CD14-positive monocyte (primary cell): Measurements from ENCODE around the gene GALNTL6. TPM values are rescaled to one million over a fixed set of nuclear protein-coding genes. Genes with fewer than 3 reads are reported as not detected.

ENCODE experiments used
- DNase-seq, 3 donors: peaks; one replicate each; pipeline ENCODE4 v3.0.0-alpha.2; 2011 to 2022
- H2AFZ ChIP-seq: 2 replicates; pipeline ENCODE4 v1.6.0; 2012; ENCODE audit warnings: mild to moderate bottlenecking, low read depth, low read length, inconsistent platforms; ENCODE audit not compliant: insufficient read depth, poor library complexity, severe bottlenecking
- H3K27ac ChIP-seq, 2 donors: 1 replicate in 1 of 2; 2 replicates in 1 of 2; pipeline ENCODE4 v1.5.1; 2012 to 2013; ENCODE audit warnings: low read length in 2 of 2, control low read depth in 1 of 2, inconsistent platforms in 1 of 2, low read depth in 1 of 2, mild to moderate bottlenecking in 1 of 2
- H3K27me3 ChIP-seq, 2 donors: one replicate each; pipeline versions ENCODE4 v1.6.0 to v1.6.1; 2011 to 2013; ENCODE audit warnings: low read length in 2 of 2; ENCODE audit not compliant: control insufficient read depth in 2 of 2, insufficient read depth in 2 of 2
- H3K36me3 ChIP-seq, 2 donors: replicated peaks in 1 of 2; 1 replicate in 1 of 2; 2 replicates in 1 of 2; pipeline versions ENCODE4 v1.5.1 to v1.6.1; 2012 to 2013; ENCODE audit warnings: low read length in 2 of 2, control low read depth in 1 of 2, inconsistent platforms in 1 of 2, mild to moderate bottlenecking in 1 of 2; ENCODE audit not compliant: insufficient read depth in 2 of 2, control insufficient read depth in 1 of 2
- H3K4me1 ChIP-seq, 2 donors: 1 replicate in 1 of 2; 2 replicates in 1 of 2; pipeline versions ENCODE4 v1.5.1 to v1.6.1; 2012 to 2013; ENCODE audit warnings: low read length in 2 of 2, control low read depth in 1 of 2, inconsistent platforms in 1 of 2, mild to moderate bottlenecking in 1 of 2, moderate library complexity in 1 of 2; ENCODE audit not compliant: insufficient read depth in 2 of 2, control insufficient read depth in 1 of 2
- H3K4me2 ChIP-seq: replicated peaks from 2 replicates; pipeline ENCODE3; 2012; ENCODE audit warnings: low read length, moderate library complexity, mild to moderate bottlenecking; ENCODE audit not compliant: poor library complexity, severe bottlenecking; ENCODE audit errors: extremely low read depth
- H3K4me3 ChIP-seq, 3 experiments: fragments of 200-600 bp in 1 of 3; sonication (generic) in 1 of 3; replicated peaks in 1 of 3; 1 replicate in 2 of 3; 2 replicates in 1 of 3; pipeline ENCODE4 v1.5.1; 2011 to 2013; ENCODE audit warnings: low read length in 3 of 3, mild to moderate bottlenecking in 3 of 3, control low read depth in 2 of 3, low read depth in 2 of 3, inconsistent platforms in 1 of 3, moderate library complexity in 1 of 3
- H3K79me2 ChIP-seq: 2 replicates; pipeline ENCODE4 v1.6.0; 2012; ENCODE audit warnings: mild to moderate bottlenecking, control low read depth, inconsistent platforms, low read length, moderate library complexity; ENCODE audit not compliant: insufficient read depth
- H3K9ac ChIP-seq: 2 replicates; pipeline ENCODE4 v1.6.0; 2017; ENCODE audit warnings: low read length, mild to moderate bottlenecking; ENCODE audit not compliant: insufficient read depth, poor library complexity, severe bottlenecking
- H3K9me3 ChIP-seq, 2 donors: replicated peaks in 1 of 2; 1 replicate in 1 of 2; 2 replicates in 1 of 2; pipeline versions ENCODE4 v1.5.1 to v1.6.1; 2012 to 2013; ENCODE audit warnings: low read length in 2 of 2, control low read depth in 1 of 2; ENCODE audit not compliant: control insufficient read depth in 1 of 2, insufficient read depth in 1 of 2
- H4K20me1 ChIP-seq: 2 replicates; pipeline ENCODE4 v1.6.0; 2012; ENCODE audit warnings: mild to moderate bottlenecking, low read length, control low read depth, moderate library complexity; ENCODE audit not compliant: insufficient read depth
- H3K27ac Mint-ChIP-seq, 7 donors: one replicate each; pipeline ENCODE4 v1.8.0; 2020; ENCODE audit warnings: mild to moderate bottlenecking in 7 of 7, mixed read lengths in 7 of 7, moderate library complexity in 6 of 7, inconsistent platforms in 2 of 7
- H3K27me3 Mint-ChIP-seq, 3 donors: one replicate each; pipeline ENCODE4 v1.8.0; 2021 to 2022; ENCODE audit warnings: low read depth in 3 of 3, mild to moderate bottlenecking in 3 of 3, mixed read lengths in 3 of 3, moderate library complexity in 3 of 3, inconsistent platforms in 1 of 3
- H3K36me3 Mint-ChIP-seq, 2 donors: one replicate each; pipeline ENCODE4 v1.8.0; 2020; ENCODE audit warnings: mixed read lengths in 2 of 2, inconsistent platforms in 1 of 2, mild to moderate bottlenecking in 1 of 2
- H3K4me1 Mint-ChIP-seq: one replicate; pipeline ENCODE4 v1.8.0; 2020; ENCODE audit warnings: mild to moderate bottlenecking, mixed read lengths
- H3K4me3 Mint-ChIP-seq, 2 donors: one replicate each; pipeline ENCODE4 v1.8.0; 2020; ENCODE audit warnings: mild to moderate bottlenecking in 2 of 2, mixed read lengths in 2 of 2, moderate library complexity in 1 of 2
- H3K9me3 Mint-ChIP-seq, 7 donors: one replicate each; pipeline ENCODE4 v1.8.0; 2020 to 2022; ENCODE audit warnings: mixed read lengths in 7 of 7, mild to moderate bottlenecking in 6 of 7, moderate library complexity in 6 of 7, inconsistent platforms in 2 of 7
- CTCF ChIP-seq: fragments of 200-600 bp; IDR thresholded peaks from one replicate; pipeline ENCODE4 v1.8.0; 2022; ENCODE audit warnings: antibody characterized with exemption, mild to moderate bottlenecking
- WGBS: methylation state at CpG from one replicate; pipeline ENCODE4 v1.1.5; 2013; ENCODE audit warnings: missing lambda C conversion rate; ENCODE audit not compliant: insufficient coverage; 5-methylcytosine and 5-hydroxymethylcytosine counted together
- intact Hi-C, 2 donors: fragments of 100-400 bp; cut with micrococcal nuclease; formaldehyde crosslinking; loops; one replicate each; pipeline versions ENCODE4 v1.15.0 to v1.15.1; 2023
- polyA plus RNA-seq, 3 donors: library from polyadenylated mRNA; depleted of rRNA in 1 of 3; unstranded in 2 of 3; stranded (reverse) in 1 of 3; fragments of 300-500 nt in 2 of 3; fragments of >200 nt in 1 of 3; fragmentation: Illumina TruSeq in 2 of 3; gene quantifications; 1 replicate in 2 of 3; 2 replicates in 1 of 3; pipeline ENCODE4 v1.2.3, GENCODE V29; 2012 to 2021

GALNTL6 gene
- polyA plus RNA-seq, 3 donors: 0.05 TPM; not detected in 2

- no peaks in the 10 kb centered on the region for H3K36me3 ChIP-seq
- H3K4me1 Mint-ChIP-seq: no peaks in the 10 kb centered on the region
- peaks cover 0 to 4% of the 10 kb centered on the region in 2 donors for H3K9me3 ChIP-seq
- peaks cover 0 to 2% (median 0%) of the 10 kb centered on the region in 3 donors for H3K27me3 Mint-ChIP-seq
- no peaks in the 10 kb centered on the region for H3K79me2 ChIP-seq
- H3K4me1 ChIP-seq: no peaks in the 10 kb centered on the region
- no peak overlapping the region for H2AFZ ChIP-seq
- no peak for DNase-seq
- no peaks in the 10 kb centered on the region for H3K27me3 ChIP-seq
- H3K36me3 Mint-ChIP-seq: no peaks in the 10 kb centered on the region
- intact Hi-C loops: no loop called here
- no peak for TF ChIP-seq CTCF
- no peak overlapping the region for H3K27ac Mint-ChIP-seq
- H4K20me1 ChIP-seq: no peaks in the 10 kb centered on the region
- peaks cover 0 to 14% (median 4%) of the 10 kb centered on the region in 7 donors for H3K9me3 Mint-ChIP-seq
- no peak overlapping the region for H3K27ac ChIP-seq
- H3K9ac ChIP-seq: no peak overlapping the region
- H3K4me2 ChIP-seq: no peak overlapping the region
- H3K4me3 ChIP-seq: no peak overlapping the region
- no peak overlapping the region for H3K4me3 Mint-ChIP-seq
Observed at GRCh38 chr4:172514801-172515200, 701.6 kb downstream of the GALNTL6 start.

GRCh38 chr4:172515266-172515879 is 702.2 kb downstream of the GALNTL6 start:
- 79% methylated on average over 3 of the region's 7 CpGs for WGBS
- Histone ChIP-seq H3K4me2 (no peak overlapping the region), H3K4me1 (no peaks in the 10 kb centered on the region), H3K27ac (no peak overlapping the region), H3K36me3 (no peaks in the 10 kb centered on the region), H3K9ac (no peak overlapping the region), H3K79me2 (no peaks in the 10 kb centered on the region), H3K27me3 (no peaks in the 10 kb centered on the region), H3K4me3 (no peak overlapping the region), H4K20me1 (no peaks in the 10 kb centered on the region), H3K9me3 (peaks cover 0 to 4% of the 10 kb centered on the region in 2 donors), H2AFZ (no peak overlapping the region)
- H3K27me3 Mint-ChIP-seq: peaks cover 0 to 2% (median 0%) of the 10 kb centered on the region in 3 donors
- intact Hi-C loops: no loop called here
- H3K4me3 Mint-ChIP-seq: no peak overlapping the region
- H3K9me3 Mint-ChIP-seq: peaks cover 0 to 14% (median 4%) of the 10 kb centered on the region in 7 donors
- H3K4me1 Mint-ChIP-seq: no peaks in the 10 kb centered on the region
- DNase-seq: no peak
- no peak overlapping the region for H3K27ac Mint-ChIP-seq
- H3K36me3 Mint-ChIP-seq: no peaks in the 10 kb centered on the region
- TF ChIP-seq CTCF: no peak
